ENCODE measurements around the gene CREB3L2. TPM values are rescaled to one million over a fixed set of nuclear protein-coding genes. Genes with fewer than 3 reads are reported as not detected.

CREB3L2 gene
- total and polyA plus RNA-seq, 2 of the 13 experiments (the other 11 are each of a cell fraction or from before 2014, with no cell fraction given), result 22.1 to 41.1 TPM

- no peaks in the 10 kb centered on the region for H4K20me1 ChIP-seq (ENCODE audit: insufficient read depth, low read length)
- TF ChIP-seq ZNF552 (CRISPR knock-in tag; IDR thresholded peaks at IDR 0.05; ENCODE audit: borderline replicate concordance), result no peak
- TF ChIP-seq RBM22 (optimal IDR thresholded peaks at IDR 0.05; ENCODE audit: low read length), result no peak
- no peak for TF ChIP-seq ZNF276 (CRISPR knock-in tag; IDR thresholded peaks at IDR 0.05; ENCODE audit: low read depth)
- no peak for TF ChIP-seq ZNF776 (CRISPR knock-in tag; IDR thresholded peaks at IDR 0.05)
- no peak for TF ChIP-seq KAT8 (CRISPR knock-in tag; IDR thresholded peaks at IDR 0.05)
- TF ChIP-seq ZNF205 (CRISPR knock-in tag; IDR thresholded peaks at IDR 0.05), result no peak
- TF ChIP-seq CENPT (CRISPR knock-in tag; IDR thresholded peaks at IDR 0.05; ENCODE audit: low read depth), result no peak
- no peak for TF ChIP-seq RFX1 (IDR thresholded peaks at IDR 0.05)
- TF ChIP-seq RFX3 (CRISPR knock-in tag; IDR thresholded peaks at IDR 0.05), result no peak
- TF ChIP-seq ZMAT3 (CRISPR knock-in tag; conservative IDR thresholded peaks at IDR 0.05), result no peak
- TF ChIP-seq ZNF44 (CRISPR knock-in tag; IDR thresholded peaks at IDR 0.05), result no peak
- H3K4me3 ChIP-seq (replicated peaks in 1 of 3; ENCODE audit: insufficient read depth in 1 of 3, low read depth in 2 of 3, low read length in 3 of 3), result no peak overlapping the region
- FAIRE-seq, result no peak
- WGBS (ENCODE audit: low lambda C conversion rate), result 35% methylated on average over 7 of the region's 7 CpGs
- no TSS peak for BruUV-seq (replicated peaks)
- CTCF ChIA-PET (ENCODE audit: low intra/inter-chr PET ratio, low total read pairs), result no interaction called here
- intact Hi-C loops (cut with micrococcal nuclease; ENCODE audit: unreplicated experiment), result no loop called here
- H3K27ac ChIP-seq (ENCODE audit: extremely low read length, insufficient read depth, low read length), result no peak overlapping the region
- POLR2A ChIA-PET, result no interaction called here
- no peak overlapping the region for H3K9ac ChIP-seq (ENCODE audit: insufficient read depth, low read depth, low read length)
- no peak for DNase-seq (ENCODE audit: low spot score)
- H3K27me3 ChIP-seq (ENCODE audit: control insufficient read depth in 1 of 2, insufficient read depth in 2 of 2, low read length in 2 of 2), result no peaks in the 10 kb centered on the region
- in situ Hi-C loops (cut with HindIII; ENCODE audit: extremely low pct_ligation_motif_present, low pct_unique_long_range_greater_than_20kb), result no loop called here
- H3K4me2 ChIP-seq (ENCODE audit: low read depth, low read length), result no peak overlapping the region
- no peaks in the 10 kb centered on the region for H3K79me2 ChIP-seq (ENCODE audit: insufficient read depth, low read length)
- H3K36me3 ChIP-seq (replicated peaks in 1 of 2; ENCODE audit: control insufficient read depth in 1 of 2, insufficient read depth in 2 of 2, low read length in 2 of 2), result no peaks in the 10 kb centered on the region
- no peak for ATAC-seq
- no peak overlapping the region for H2AFZ ChIP-seq (ENCODE audit: low read length)
- H3K4me1 ChIP-seq (ENCODE audit: insufficient read depth, low read length), result peaks cover 5% of the 10 kb centered on the region; the same call in 1 of the 2 replicates
- H3K9me3 ChIP-seq (ENCODE audit: low read length), result peaks cover 27% of the 10 kb centered on the region
Observed at GRCh38 chr7:137829337-137829992, 172.4 kb downstream of the CREB3L2 start.
